HepG2 (cell line): ENCODE measurements around the gene SYNM. TPM values are rescaled to one million over a fixed set of nuclear protein-coding genes. Genes with fewer than 3 reads are reported as not detected.

Experiments
- ATAC-seq: fragments of 200-7000 bp; cut with Tn5 transposase; 3 replicates; pipeline ENCODE4 v1.9.1; 2020; ENCODE audit warnings: mild to moderate bottlenecking, moderate library complexity
- BruUV-seq: library from RNA; stranded (reverse); fragments of 400-500 nt; replicated peaks from 2 replicates; lab custom pipeline; 2021; lab: Mats Ljungman, UMichigan
- CTCF ChIA-PET: fragments of 300-600 bp; formaldehyde crosslinking; extraction: SDS; loops from one replicate; lab custom pipeline; 2021; ENCODE audit warnings: low total read pairs, inconsistent platforms, low intra/inter-chr PET ratio; lab: Yijun Ruan, JAX
- POLR2A ChIA-PET: fragments of 350-600 bp; sonication (Branson Sonifier 250); formaldehyde crosslinking; loops from one replicate; lab custom pipeline; 2020; ENCODE audit warnings: antibody characterized with exemption, inconsistent platforms; lab: Yijun Ruan, JAX
- DNase-seq: peaks from one replicate; pipeline ENCODE4 v3.0.0-alpha.2; 2015; ENCODE audit warnings: low spot score
- FAIRE-seq: peaks from 3 replicates; lab custom pipeline; 2011; peaks lifted over from hg19 to GRCh38; lab: Jason Lieb, UNC
- H2AFZ ChIP-seq: one replicate; pipeline ENCODE4 v1.6.1; 2011; ENCODE audit warnings: low read length, inconsistent platforms
- H3K27ac ChIP-seq: fragments of 300-600 bp; 3 replicates; pipeline ENCODE4 v1.8.0; 2011; ENCODE audit warnings: mixed run types, mild to moderate bottlenecking, mixed read lengths, low read length, inconsistent platforms; ENCODE audit not compliant: insufficient read depth; ENCODE audit errors: extremely low read length
- H3K27me3 ChIP-seq, 2 experiments: fragments of 200-600 bp in 1 of 2; 2 replicates in 1 of 2; 3 replicates in 1 of 2; pipeline versions ENCODE4 v1.6.0 to v1.8.0; 2011; ENCODE audit warnings: low read length in 2 of 2, mild to moderate bottlenecking in 2 of 2, moderate library complexity in 2 of 2, inconsistent platforms in 1 of 2; ENCODE audit not compliant: insufficient read depth in 2 of 2, control insufficient read depth in 1 of 2
- H3K36me3 ChIP-seq, 2 experiments: fragments of 200-600 bp in 1 of 2; replicated peaks in 1 of 2; 2 replicates in 1 of 2; 3 replicates in 1 of 2; pipeline versions ENCODE4 v1.5.1 to v1.8.0; 2011; ENCODE audit warnings: low read length in 2 of 2, inconsistent platforms in 1 of 2; ENCODE audit not compliant: insufficient read depth in 2 of 2, control insufficient read depth in 1 of 2
- H3K4me1 ChIP-seq: 2 replicates; pipeline ENCODE4 v1.5.1; 2012; ENCODE audit warnings: low read length, inconsistent platforms; ENCODE audit not compliant: insufficient read depth
- H3K4me2 ChIP-seq: 2 replicates; pipeline ENCODE4 v1.6.0; 2011; ENCODE audit warnings: low read depth, low read length, inconsistent platforms
- H3K4me3 ChIP-seq, 3 experiments: fragments of 200-600 bp in 1 of 3; sonication (generic), shearing (Covaris generic) in 1 of 3; replicated peaks in 1 of 3; 2 replicates each; pipeline ENCODE4 v1.5.1; 2011 to 2016; ENCODE audit warnings: low read length in 3 of 3, inconsistent platforms in 2 of 3, low read depth in 2 of 3, mild to moderate bottlenecking in 2 of 3, control low read depth in 1 of 3, mixed read lengths in 1 of 3; ENCODE audit not compliant: insufficient read depth in 1 of 3
- H3K79me2 ChIP-seq: one replicate; pipeline ENCODE4 v1.6.1; 2011; ENCODE audit warnings: low read length, inconsistent platforms; ENCODE audit not compliant: insufficient read depth
- H3K9ac ChIP-seq: 2 replicates; pipeline ENCODE4 v1.6.0; 2011; ENCODE audit warnings: mild to moderate bottlenecking, low read depth, low read length, inconsistent platforms; ENCODE audit not compliant: insufficient read depth
- H3K9me3 ChIP-seq: 2 replicates; pipeline ENCODE4 v1.5.1; 2012; ENCODE audit warnings: mild to moderate bottlenecking, low read length
- H4K20me1 ChIP-seq: 2 replicates; pipeline ENCODE4 v1.6.0; 2011; ENCODE audit warnings: inconsistent platforms, mild to moderate bottlenecking, low read length, moderate library complexity; ENCODE audit not compliant: insufficient read depth
- DMAP1 ChIP-seq: IDR thresholded peaks from 2 replicates; pipeline ENCODE4 v1.6.1; 2016
- KLF15 ChIP-seq: sonication (generic); formaldehyde crosslinking; IDR thresholded peaks from 2 replicates; pipeline ENCODE4 v1.8.1; 2023; ENCODE audit warnings: borderline replicate concordance, mild to moderate bottlenecking, inconsistent platforms, missing genetic modification reagents, mixed read lengths
- NR2C2 ChIP-seq: sonication (generic); formaldehyde crosslinking; IDR thresholded peaks from 2 replicates; pipeline ENCODE4 v1.4.0; 2020; ENCODE audit warnings: missing genetic modification reagents, mild to moderate bottlenecking, moderate library complexity, borderline replicate concordance
- ZIK1 ChIP-seq: sonication (generic); formaldehyde crosslinking; IDR thresholded peaks from 2 replicates; pipeline ENCODE4 v1.5.0; 2020; ENCODE audit warnings: mild to moderate bottlenecking, low read depth, missing genetic modification reagents, borderline replicate concordance
- ZNF160 ChIP-seq: sonication (generic); formaldehyde crosslinking; IDR thresholded peaks from 2 replicates; pipeline ENCODE4 v1.8.0; 2022; ENCODE audit warnings: mild to moderate bottlenecking, inconsistent platforms, missing genetic modification reagents
- ZNF280D ChIP-seq: sonication (generic); formaldehyde crosslinking; IDR thresholded peaks from 2 replicates; pipeline ENCODE4 v1.5.1; 2020; ENCODE audit warnings: mild to moderate bottlenecking, missing genetic modification reagents
- ZNF350 ChIP-seq: sonication (generic); formaldehyde crosslinking; IDR thresholded peaks from 2 replicates; pipeline ENCODE4 v1.4.0; 2020; ENCODE audit warnings: mild to moderate bottlenecking, low read depth, missing genetic modification reagents, borderline replicate concordance
- ZNF367 ChIP-seq: sonication (generic); formaldehyde crosslinking; IDR thresholded peaks from 2 replicates; pipeline ENCODE4 v1.4.0; 2020; ENCODE audit warnings: missing genetic modification reagents, borderline replicate concordance
- ZNF432 ChIP-seq: sonication (generic); formaldehyde crosslinking; IDR thresholded peaks from 2 replicates; pipeline ENCODE4 v1.5.0; 2020; ENCODE audit warnings: missing genetic modification reagents, mild to moderate bottlenecking, borderline replicate concordance
- ZNF777 ChIP-seq: sonication (generic); formaldehyde crosslinking; IDR thresholded peaks from 2 replicates; pipeline ENCODE4 v1.4.0; 2020; ENCODE audit warnings: missing genetic modification reagents
- ZNF816 ChIP-seq: sonication (generic); formaldehyde crosslinking; IDR thresholded peaks from 2 replicates; pipeline ENCODE4 v1.8.0; 2022; ENCODE audit warnings: missing genetic modification reagents, mild to moderate bottlenecking, borderline replicate concordance
- ZSCAN31 ChIP-seq: sonication (generic); formaldehyde crosslinking; IDR thresholded peaks from 2 replicates; pipeline ENCODE4 v1.5.0; 2020; ENCODE audit warnings: low read depth, mild to moderate bottlenecking, missing genetic modification reagents
- ZSCAN9 ChIP-seq: IDR thresholded peaks from 2 replicates; pipeline ENCODE4 v1.6.1; 2016; ENCODE audit warnings: borderline replicate concordance
- WGBS: methylation state at CpG from one replicate; pipeline ENCODE4 v1.1.6; 2017; ENCODE audit warnings: low lambda C conversion rate; 5-methylcytosine and 5-hydroxymethylcytosine counted together
- in situ Hi-C: cut with HindIII; loops from 2 replicates; pipeline ENCODE4 v1.10.0; 2017; ENCODE audit warnings: low pct_unique_long_range_greater_than_20kb; ENCODE audit not compliant: extremely low pct_ligation_motif_present
- intact Hi-C: fragments of 100-400 bp; cut with micrococcal nuclease; formaldehyde crosslinking; loops from one replicate; pipeline ENCODE4 v1.10.0; 2022; ENCODE audit not compliant: unreplicated experiment
- polyA plus RNA-seq, 8 experiments: library from polyadenylated mRNA; depleted of rRNA in 3 of 8; stranded (reverse) in 7 of 8; unstranded in 1 of 8; fragments of >200 nt; fragmentation: Illumina TruSeq in 4 of 8; extraction: Trizol in 4 of 8; gene quantifications; 2 replicates each; pipeline versions ENCODE4 v1.2.1 to v1.2.3, GENCODE V29; 2011 to 2016; ENCODE audit warnings: low read depth in 4 of 8, missing spikeins in 1 of 8, mixed read lengths in 1 of 8; ENCODE audit not compliant: insufficient read depth in 1 of 8
- total RNA-seq, 5 experiments: library from RNA; depleted of rRNA; stranded (reverse); fragments of >200 nt; fragmentation: Illumina TruSeq; extraction: Trizol; gene quantifications; 2 replicates each; pipeline ENCODE4 v1.2.3, GENCODE V29; 2016; ENCODE audit warnings: low read depth in 1 of 5

SYNM gene
- total and polyA plus RNA-seq, 2 of the 13 experiments (the other 11 are each of a cell fraction or from before 2014, with no cell fraction given): 1.1 to 3.7 TPM

DNA sequence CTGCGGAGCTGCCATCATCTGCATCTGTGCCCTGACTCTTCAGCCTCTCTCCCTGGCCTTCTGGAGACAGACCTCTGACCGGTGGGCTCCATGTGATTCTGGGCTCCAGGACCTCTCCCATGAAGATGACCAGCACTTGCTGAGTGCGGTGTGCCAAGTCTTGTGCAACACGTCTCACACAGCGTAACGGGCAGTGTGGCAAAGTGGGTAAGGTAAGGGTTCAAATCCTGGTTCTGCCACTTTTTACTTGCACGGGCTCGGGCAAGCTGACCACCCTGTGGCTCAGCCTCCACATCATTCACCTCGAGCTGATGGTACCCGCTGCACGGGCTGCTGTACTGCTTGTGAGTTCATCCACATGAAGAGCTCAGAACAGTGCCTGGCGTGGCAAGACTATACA, 6.5 kb upstream of the SYNM start (continued):
- TF ChIP-seq ZNF160 (CRISPR knock-in tag) (no peak), ZIK1 (CRISPR knock-in tag) (no peak), ZNF816 (CRISPR knock-in tag) (no peak)

DNA sequence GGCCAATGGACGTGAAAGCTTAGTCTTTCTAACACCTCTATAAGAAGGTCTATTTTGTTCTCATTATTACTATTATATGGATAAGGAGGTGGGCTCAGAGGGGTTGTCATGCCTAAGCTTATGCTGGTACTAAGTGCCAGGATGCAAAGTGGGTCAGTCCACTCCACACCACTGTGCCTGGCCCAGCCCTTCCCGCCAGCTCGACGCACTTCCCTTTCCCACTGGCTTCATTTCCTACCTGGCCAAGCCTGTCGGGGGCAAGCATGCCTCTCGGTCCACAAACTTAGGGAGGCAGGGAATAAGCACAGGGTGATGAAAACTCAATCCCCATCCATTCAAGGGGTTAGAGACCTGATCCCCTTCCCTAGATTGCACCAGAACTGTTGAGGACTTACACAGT, 5.9 kb upstream of the SYNM start:
- POLR2A ChIA-PET: no interaction called here
- in situ Hi-C loops (no loop called here), intact Hi-C loops (no loop called here)
- no peaks in the 10 kb centered on the region for H3K9me3 ChIP-seq
- peaks cover 10% of the 10 kb centered on the region for H3K4me1 ChIP-seq
- CTCF ChIA-PET: no interaction called here
- no peak overlapping the region for H3K9ac ChIP-seq
- H3K27me3 ChIP-seq: peaks cover 16 to 61% of the 10 kb centered on the region in 2 experiments
- no peaks in the 10 kb centered on the region for H4K20me1 ChIP-seq
- DNase-seq: no peak
- H3K4me2 ChIP-seq: no peak overlapping the region
- no peak for ATAC-seq
- WGBS: 67% methylated on average over 6 of the region's 6 CpGs
- H3K36me3 ChIP-seq: no peaks in the 10 kb centered on the region
- no peak overlapping the region for H3K27ac ChIP-seq
- no TSS peak for BruUV-seq
- no peak for FAIRE-seq
- no peaks in the 10 kb centered on the region for H3K79me2 ChIP-seq
- no peak overlapping the region for H3K4me3 ChIP-seq
- H2AFZ ChIP-seq: no peak overlapping the region
- TF ChIP-seq ZSCAN31 (CRISPR knock-in tag): no peak
- no peak for TF ChIP-seq DMAP1 (CRISPR knock-in tag)
- no peak for TF ChIP-seq ZNF367 (CRISPR knock-in tag)
- no peak for TF ChIP-seq ZSCAN9 (CRISPR knock-in tag)
- no peak for TF ChIP-seq ZNF432 (CRISPR knock-in tag)
- TF ChIP-seq NR2C2 (CRISPR knock-in tag): no peak
- TF ChIP-seq ZNF280D (CRISPR knock-in tag): no peak
- TF ChIP-seq ZNF350: no peak
- no peak for TF ChIP-seq KLF15 (CRISPR knock-in tag)
- TF ChIP-seq ZNF777 (CRISPR knock-in tag): no peak
- TF ChIP-seq, all 625 proteins: peak for 0
